NCI-H1092 treated with DMSO at 0.1 percent for 48 hours (cell line): Measurements from ENCODE around the gene EGR4.

ENCODE experiments used
- DNase-seq: peaks from one replicate; lab custom pipeline; 2025; lab: John Stamatoyannopoulos, UW

EGR4 gene

GRCh38 chr2:73293534-73294171 lies at the start of gene EGR4:
TSS of gene EGR4 (minus strand) at chr2:73293548. CDS start at chr2:73293317, 231 bp downstream.
- DNase-seq, result peak; percentile 48

GRCh38 chr2:73341039-73341438 lies 47.7 kb upstream of the EGR4 start:
- no peak for DNase-seq

- no peak for DNase-seq
These were observed 45.9 kb upstream of the EGR4 start for GRCh38 chr2:73339201-73339600.

- no peak for DNase-seq
These were observed 44.5 kb upstream of the EGR4 start for GRCh38 chr2:73337828-73338227.

- DNase-seq, result no peak
These were observed 41.3 kb upstream of the EGR4 start for GRCh38 chr2:73334620-73335019.

- DNase-seq, result no peak
These were observed 40.7 kb upstream of the EGR4 start for GRCh38 chr2:73334045-73334444.

GRCh38 chr2:73333564-73333963 lies 40.2 kb upstream of the EGR4 start:
- DNase-seq, result peak; percentile 21

- no peak for DNase-seq
These were observed 30.9 kb upstream of the EGR4 start for GRCh38 chr2:73324126-73324725.

- no peak for DNase-seq
These were observed 30.2 kb upstream of the EGR4 start for GRCh38 chr2:73323551-73323950.

- no peak for DNase-seq
These were observed 21.1 kb upstream of the EGR4 start for GRCh38 chr2:73314441-73314840.

GRCh38 chr2:73307720-73308119 lies 14.4 kb upstream of the EGR4 start:
- peak; percentile 83 for DNase-seq

- no peak for DNase-seq
These were observed 8.3 kb upstream of the EGR4 start for GRCh38 chr2:73301636-73302035.

GRCh38 chr2:73300926-73301325 lies 7.6 kb upstream of the EGR4 start:
- DNase-seq, result no peak

GRCh38 chr2:73297586-73297985 lies 4.2 kb upstream of the EGR4 start:
- DNase-seq, result no peak

- no peak for DNase-seq
These were observed 3.8 kb upstream of the EGR4 start for GRCh38 chr2:73297151-73297559.

- no peak for DNase-seq
These were observed 2.5 kb upstream of the EGR4 start for GRCh38 chr2:73295751-73296400.

GRCh38 chr2:73294239-73294638 lies 891 bp upstream of the EGR4 start:
- DNase-seq, result no peak

GRCh38 chr2:73292906-73293533 lies 328 bp downstream of the EGR4 start:
- no peak for DNase-seq

GRCh38 chr2:73292316-73292905 lies 937 bp downstream of the EGR4 start:
- DNase-seq, result no peak

- DNase-seq, result peak; percentile 34
These were observed 1.7 kb downstream of the EGR4 start for GRCh38 chr2:73291461-73292315.

- no peak for DNase-seq
These were observed 2.3 kb downstream of the EGR4 start for GRCh38 chr2:73291093-73291460.
